Endothelial cell of umbilical vein (primary cell): Measurements from ENCODE around the gene PHAX.
"Not testable (repeated sequence)": the region's sequence is repeated elsewhere in the genome, so short reads cannot be mapped to it uniquely, and the experiment has no call there.

Source experiments
- CTCF ChIP-seq, 2 donors: IDR thresholded peaks; 1 replicate in 1 of 2; 2 replicates in 1 of 2; pipeline ENCODE4 v1.5.1; 2011; ENCODE audit warnings: low read length in 2 of 2, mild to moderate bottlenecking in 2 of 2, moderate library complexity in 2 of 2, control low read depth in 1 of 2, inconsistent platforms in 1 of 2, low read depth in 1 of 2; ENCODE audit not compliant: insufficient read depth in 1 of 2; ENCODE audit errors: extremely low read depth in 1 of 2
- POLR2A ChIP-seq: IDR thresholded peaks from 2 replicates; pipeline ENCODE4 v1.6.1; 2012; ENCODE audit warnings: low read depth, mild to moderate bottlenecking, control low read depth, low read length
- POLR2AphosphoS5 ChIP-seq: IDR thresholded peaks from 2 replicates; pipeline ENCODE4 v1.6.1; 2012; ENCODE audit warnings: low read depth, mild to moderate bottlenecking, control low read depth, low read length, moderate library complexity; ENCODE audit not compliant: insufficient read depth

GRCh38 chr5:126649709-126650108 lies 49.0 kb downstream of the PHAX start:
- TF ChIP-seq POLR2A; CTCF (IDR thresholded peaks at IDR 0.05; ENCODE audit: extremely low read depth in 1 of 2, insufficient read depth in 1 of 2, low read depth in 1 of 2, low read length in 2 of 2); POLR2AphosphoS5: not testable (repeated sequence)
